CD14-positive monocyte (primary cell): ENCODE results near the gene TIGD2. TPM values are rescaled to one million over a fixed set of nuclear protein-coding genes. Genes with fewer than 3 reads are reported as not detected.

Source experiments
- DNase-seq, 3 donors: peaks; one replicate each; pipeline ENCODE4 v3.0.0-alpha.2; 2011 to 2022
- H2AFZ ChIP-seq: 2 replicates; pipeline ENCODE4 v1.6.0; 2012; ENCODE audit warnings: mild to moderate bottlenecking, low read depth, low read length, inconsistent platforms; ENCODE audit not compliant: insufficient read depth, poor library complexity, severe bottlenecking
- H3K27ac ChIP-seq, 2 donors: 1 replicate in 1 of 2; 2 replicates in 1 of 2; pipeline ENCODE4 v1.5.1; 2012 to 2013; ENCODE audit warnings: low read length in 2 of 2, control low read depth in 1 of 2, inconsistent platforms in 1 of 2, low read depth in 1 of 2, mild to moderate bottlenecking in 1 of 2
- H3K27me3 ChIP-seq, 2 donors: one replicate each; pipeline versions ENCODE4 v1.6.0 to v1.6.1; 2011 to 2013; ENCODE audit warnings: low read length in 2 of 2; ENCODE audit not compliant: control insufficient read depth in 2 of 2, insufficient read depth in 2 of 2
- H3K36me3 ChIP-seq, 2 donors: replicated peaks in 1 of 2; 1 replicate in 1 of 2; 2 replicates in 1 of 2; pipeline versions ENCODE4 v1.5.1 to v1.6.1; 2012 to 2013; ENCODE audit warnings: low read length in 2 of 2, control low read depth in 1 of 2, inconsistent platforms in 1 of 2, mild to moderate bottlenecking in 1 of 2; ENCODE audit not compliant: insufficient read depth in 2 of 2, control insufficient read depth in 1 of 2
- H3K4me1 ChIP-seq, 2 donors: 1 replicate in 1 of 2; 2 replicates in 1 of 2; pipeline versions ENCODE4 v1.5.1 to v1.6.1; 2012 to 2013; ENCODE audit warnings: low read length in 2 of 2, control low read depth in 1 of 2, inconsistent platforms in 1 of 2, mild to moderate bottlenecking in 1 of 2, moderate library complexity in 1 of 2; ENCODE audit not compliant: insufficient read depth in 2 of 2, control insufficient read depth in 1 of 2
- H3K4me2 ChIP-seq: replicated peaks from 2 replicates; pipeline ENCODE3; 2012; ENCODE audit warnings: low read length, moderate library complexity, mild to moderate bottlenecking; ENCODE audit not compliant: poor library complexity, severe bottlenecking; ENCODE audit errors: extremely low read depth
- H3K4me3 ChIP-seq, 3 experiments: fragments of 200-600 bp in 1 of 3; sonication (generic) in 1 of 3; replicated peaks in 1 of 3; 1 replicate in 2 of 3; 2 replicates in 1 of 3; pipeline ENCODE4 v1.5.1; 2011 to 2013; ENCODE audit warnings: low read length in 3 of 3, mild to moderate bottlenecking in 3 of 3, control low read depth in 2 of 3, low read depth in 2 of 3, inconsistent platforms in 1 of 3, moderate library complexity in 1 of 3
- H3K79me2 ChIP-seq: 2 replicates; pipeline ENCODE4 v1.6.0; 2012; ENCODE audit warnings: mild to moderate bottlenecking, control low read depth, inconsistent platforms, low read length, moderate library complexity; ENCODE audit not compliant: insufficient read depth
- H3K9ac ChIP-seq: 2 replicates; pipeline ENCODE4 v1.6.0; 2017; ENCODE audit warnings: low read length, mild to moderate bottlenecking; ENCODE audit not compliant: insufficient read depth, poor library complexity, severe bottlenecking
- H3K9me3 ChIP-seq, 2 donors: replicated peaks in 1 of 2; 1 replicate in 1 of 2; 2 replicates in 1 of 2; pipeline versions ENCODE4 v1.5.1 to v1.6.1; 2012 to 2013; ENCODE audit warnings: low read length in 2 of 2, control low read depth in 1 of 2; ENCODE audit not compliant: control insufficient read depth in 1 of 2, insufficient read depth in 1 of 2
- H4K20me1 ChIP-seq: 2 replicates; pipeline ENCODE4 v1.6.0; 2012; ENCODE audit warnings: mild to moderate bottlenecking, low read length, control low read depth, moderate library complexity; ENCODE audit not compliant: insufficient read depth
- H3K27ac Mint-ChIP-seq, 7 donors: one replicate each; pipeline ENCODE4 v1.8.0; 2020; ENCODE audit warnings: mild to moderate bottlenecking in 7 of 7, mixed read lengths in 7 of 7, moderate library complexity in 6 of 7, inconsistent platforms in 2 of 7
- H3K27me3 Mint-ChIP-seq, 3 donors: one replicate each; pipeline ENCODE4 v1.8.0; 2021 to 2022; ENCODE audit warnings: low read depth in 3 of 3, mild to moderate bottlenecking in 3 of 3, mixed read lengths in 3 of 3, moderate library complexity in 3 of 3, inconsistent platforms in 1 of 3
- H3K36me3 Mint-ChIP-seq, 2 donors: one replicate each; pipeline ENCODE4 v1.8.0; 2020; ENCODE audit warnings: mixed read lengths in 2 of 2, inconsistent platforms in 1 of 2, mild to moderate bottlenecking in 1 of 2
- H3K4me1 Mint-ChIP-seq: one replicate; pipeline ENCODE4 v1.8.0; 2020; ENCODE audit warnings: mild to moderate bottlenecking, mixed read lengths
- H3K4me3 Mint-ChIP-seq, 2 donors: one replicate each; pipeline ENCODE4 v1.8.0; 2020; ENCODE audit warnings: mild to moderate bottlenecking in 2 of 2, mixed read lengths in 2 of 2, moderate library complexity in 1 of 2
- H3K9me3 Mint-ChIP-seq, 7 donors: one replicate each; pipeline ENCODE4 v1.8.0; 2020 to 2022; ENCODE audit warnings: mixed read lengths in 7 of 7, mild to moderate bottlenecking in 6 of 7, moderate library complexity in 6 of 7, inconsistent platforms in 2 of 7
- WGBS: methylation state at CpG from one replicate; pipeline ENCODE4 v1.1.5; 2013; ENCODE audit warnings: missing lambda C conversion rate; ENCODE audit not compliant: insufficient coverage; 5-methylcytosine and 5-hydroxymethylcytosine counted together
- intact Hi-C, 2 donors: fragments of 100-400 bp; cut with micrococcal nuclease; formaldehyde crosslinking; loops; one replicate each; pipeline versions ENCODE4 v1.15.0 to v1.15.1; 2023
- polyA minus RNA-seq: library from RNA; depleted of rRNA, polyadenylated mRNA; stranded (reverse); fragments of >200 nt; gene quantifications from 2 replicates; pipeline ENCODE4 v1.2.3, GENCODE V29; 2012
- polyA plus RNA-seq, 3 donors: library from polyadenylated mRNA; depleted of rRNA in 1 of 3; unstranded in 2 of 3; stranded (reverse) in 1 of 3; fragments of 300-500 nt in 2 of 3; fragments of >200 nt in 1 of 3; fragmentation: Illumina TruSeq in 2 of 3; gene quantifications; 1 replicate in 2 of 3; 2 replicates in 1 of 3; pipeline ENCODE4 v1.2.3, GENCODE V29; 2012 to 2021
- total RNA-seq, 12 experiments: library from RNA in 1 of 12; stranded (reverse) in 1 of 12; fragments of 120-200 nt in 1 of 12; gene quantifications; one replicate each; pipeline ENCODE4 v1.2.4 and lab custom pipeline; 2013 to 2026; ENCODE audit warnings: mixed read lengths in 6 of 12, inconsistent platforms in 1 of 12
- TF ChIP-seq, protein P1 (sequence below): fragments of 200-600 bp; IDR thresholded peaks from one replicate; pipeline ENCODE4 v1.8.0; 2022; ENCODE audit warnings: antibody characterized with exemption, mild to moderate bottlenecking

The TIGD2 gene
- 4.9 TPM for total RNA-seq (2013)
- polyA plus RNA-seq (1 to 10 TPM in 2 of 3 donors, under 1 TPM in 1; 1.00 to 2.4 (median 2.1) TPM), polyA minus RNA-seq (1.5 and 2.8 TPM in 2 replicates), total RNA-seq (lab: John Stamatoyannopoulos, UW) (1.3 to 6.5 (median 3.5) reads per million in 11 experiments)

DNA sequence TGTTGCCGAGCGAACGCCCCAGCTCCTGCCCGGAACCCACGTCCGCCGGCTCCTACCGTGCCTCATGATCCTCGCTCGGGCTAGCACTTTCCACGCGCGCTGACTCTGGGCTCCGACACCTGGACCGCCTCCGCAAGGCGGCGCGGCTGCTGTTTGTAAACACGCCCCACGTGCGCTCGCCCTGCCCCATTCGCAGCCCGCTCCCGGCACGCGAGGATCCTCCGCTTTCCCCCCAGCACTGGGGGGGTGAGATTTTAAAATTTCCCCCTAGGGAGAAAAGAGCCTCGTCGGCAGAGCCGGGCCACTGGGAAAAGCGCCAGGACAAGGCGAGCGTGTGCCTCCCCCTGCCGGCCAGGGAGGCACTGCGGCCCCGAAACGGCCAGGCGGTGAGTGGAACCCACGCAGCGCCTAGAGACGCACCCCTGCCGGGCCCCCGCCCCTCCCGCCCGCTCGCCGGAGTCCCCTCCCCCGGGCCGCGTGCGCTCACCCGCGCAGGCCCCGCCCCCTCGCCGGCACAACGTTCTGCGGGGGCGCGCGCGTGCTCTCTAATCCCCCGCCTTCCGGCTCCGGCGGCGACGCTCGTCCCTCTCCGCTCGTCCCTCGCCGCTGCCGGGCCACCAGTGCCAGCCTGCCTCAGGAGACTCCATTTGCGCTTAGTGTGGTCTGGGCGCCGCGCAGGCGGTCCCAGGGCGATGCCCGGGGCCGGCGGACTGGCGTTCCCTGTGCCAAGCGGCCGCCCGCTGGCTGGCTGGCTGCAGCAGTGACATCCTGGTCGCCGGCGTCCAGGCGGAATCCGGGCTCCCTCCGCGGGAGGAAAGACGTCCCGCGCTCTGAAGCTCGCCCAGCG lies at the start of gene TIGD2:
Gene TIGD2 (plus strand): TSS at position 548 of the 847 bp plus-strand sequence. CDS start 1,442 bp downstream, outside the sequence.
- Histone ChIP-seq H2AFZ (peak within 1 kb of the TSS; percentile 90), H3K4me1 (peaks cover 15 to 22% of the 10 kb centered on the region in 2 donors), H3K27ac (peak within 1 kb of the TSS in 1 of 2 donors; percentile 81), H4K20me1 (no peaks in the 10 kb centered on the region), H3K36me3 (no peaks in the 10 kb centered on the region), H3K27me3 (peaks cover 20 to 22% of the 10 kb centered on the region in 2 donors), H3K4me3 (peak within 1 kb of the TSS; percentile 54 to 96 (median 90)), H3K79me2 (no peaks in the 10 kb centered on the region), H3K9ac (peak within 1 kb of the TSS; percentile 83), H3K9me3 (peaks cover 4 to 7% of the 10 kb centered on the region in 2 donors), H3K4me2 (peak within 1 kb of the TSS; percentile 83)
- TF ChIP-seq, protein P1, sequence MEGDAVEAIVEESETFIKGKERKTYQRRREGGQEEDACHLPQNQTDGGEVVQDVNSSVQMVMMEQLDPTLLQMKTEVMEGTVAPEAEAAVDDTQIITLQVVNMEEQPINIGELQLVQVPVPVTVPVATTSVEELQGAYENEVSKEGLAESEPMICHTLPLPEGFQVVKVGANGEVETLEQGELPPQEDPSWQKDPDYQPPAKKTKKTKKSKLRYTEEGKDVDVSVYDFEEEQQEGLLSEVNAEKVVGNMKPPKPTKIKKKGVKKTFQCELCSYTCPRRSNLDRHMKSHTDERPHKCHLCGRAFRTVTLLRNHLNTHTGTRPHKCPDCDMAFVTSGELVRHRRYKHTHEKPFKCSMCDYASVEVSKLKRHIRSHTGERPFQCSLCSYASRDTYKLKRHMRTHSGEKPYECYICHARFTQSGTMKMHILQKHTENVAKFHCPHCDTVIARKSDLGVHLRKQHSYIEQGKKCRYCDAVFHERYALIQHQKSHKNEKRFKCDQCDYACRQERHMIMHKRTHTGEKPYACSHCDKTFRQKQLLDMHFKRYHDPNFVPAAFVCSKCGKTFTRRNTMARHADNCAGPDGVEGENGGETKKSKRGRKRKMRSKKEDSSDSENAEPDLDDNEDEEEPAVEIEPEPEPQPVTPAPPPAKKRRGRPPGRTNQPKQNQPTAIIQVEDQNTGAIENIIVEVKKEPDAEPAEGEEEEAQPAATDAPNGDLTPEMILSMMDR: peak; percentile 99
- peaks cover 6 to 13% of the 10 kb centered on the region in 2 donors for H3K36me3 Mint-ChIP-seq
- under 1% methylated on average over 87 of the region's 101 CpGs for WGBS
- DNase-seq: peak; percentile 82 to 87 (median 83)
- H3K9me3 Mint-ChIP-seq: peaks cover 4 to 19% (median 10%) of the 10 kb centered on the region in 7 donors
- H3K27me3 Mint-ChIP-seq: peaks cover 20 to 30% (median 24%) of the 10 kb centered on the region in 3 donors
- peak within 1 kb of the TSS; percentile 95 to 96 for H3K4me3 Mint-ChIP-seq
- H3K4me1 Mint-ChIP-seq: peaks cover 22% of the 10 kb centered on the region
- intact Hi-C loops: loop anchor here (5.0 to 10.0 kb wide), 2 partner anchors 726 to 826 kb away; partner anchors contain the start of genes PPM1K (in 1 of the 2) and SNCA (in 1 of the 2)
- peak within 1 kb of the TSS; percentile 75 to 93 (median 84) for H3K27ac Mint-ChIP-seq

DNA sequence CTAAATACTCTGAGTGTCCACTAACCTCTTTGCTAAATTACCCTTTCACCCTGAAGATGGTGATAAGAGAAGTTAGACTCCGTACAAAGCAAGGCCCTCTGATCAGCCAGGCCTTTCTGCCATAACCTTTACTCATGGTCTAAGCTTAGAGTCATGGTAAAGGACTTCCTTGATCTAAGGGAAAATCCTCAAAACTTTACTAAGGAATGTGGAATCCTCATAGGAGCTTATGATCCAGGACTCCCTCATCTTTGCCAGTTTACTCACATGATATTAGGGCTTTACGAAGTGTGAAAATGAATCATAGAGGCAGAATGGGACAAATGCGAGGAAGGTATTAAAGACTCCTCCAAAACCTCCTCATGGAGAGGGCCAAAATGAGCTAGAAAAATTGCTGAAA lies 46.5 kb upstream of the TIGD2 start:
- H3K4me3 ChIP-seq: no peak overlapping the region
- no peak overlapping the region for H3K27ac ChIP-seq
- H3K79me2 ChIP-seq: no peaks in the 10 kb centered on the region
- H3K36me3 Mint-ChIP-seq: no peaks in the 10 kb centered on the region
- H3K27me3 Mint-ChIP-seq: peaks cover 0 to 3% (median 0%) of the 10 kb centered on the region in 3 donors
- no peak overlapping the region for H2AFZ ChIP-seq
- DNase-seq: no peak
- H3K9ac ChIP-seq: no peak overlapping the region
- H3K36me3 ChIP-seq: no peaks in the 10 kb centered on the region
- no peak overlapping the region for H3K27ac Mint-ChIP-seq
- peaks cover 4% of the 10 kb centered on the region for H3K4me1 Mint-ChIP-seq
- no peak overlapping the region for H3K4me2 ChIP-seq
- intact Hi-C loops: no loop called here
- H3K9me3 Mint-ChIP-seq: peaks cover 0 to 18% (median 9%) of the 10 kb centered on the region in 7 donors
- TF ChIP-seq, protein P1: no peak
- no peak overlapping the region for H3K4me3 Mint-ChIP-seq
- H3K9me3 ChIP-seq: no peaks in the 10 kb centered on the region
- no peaks in the 10 kb centered on the region for H4K20me1 ChIP-seq
- no peaks in the 10 kb centered on the region for H3K27me3 ChIP-seq
- WGBS: no CpG with 5 or more reads among the region's 3 CpGs
- H3K4me1 ChIP-seq: no peaks in the 10 kb centered on the region
